SH-SY5Y (cell line): ENCODE results near the gene TSPY8.
"Not testable (repeated sequence)": the region's sequence is repeated elsewhere in the genome, so short reads cannot be mapped to it uniquely, and the experiment has no call there.

Experiments
- GATA2 ChIP-seq: IDR thresholded peaks from 2 replicates; pipeline ENCODE4 v1.6.1; 2011; ENCODE audit warnings: mild to moderate bottlenecking, low read depth, low read length
- GATA3 ChIP-seq: IDR thresholded peaks from 2 replicates; pipeline ENCODE4 v1.6.1; 2011; ENCODE audit warnings: low read depth, mild to moderate bottlenecking, low read length, moderate library complexity

DNA sequence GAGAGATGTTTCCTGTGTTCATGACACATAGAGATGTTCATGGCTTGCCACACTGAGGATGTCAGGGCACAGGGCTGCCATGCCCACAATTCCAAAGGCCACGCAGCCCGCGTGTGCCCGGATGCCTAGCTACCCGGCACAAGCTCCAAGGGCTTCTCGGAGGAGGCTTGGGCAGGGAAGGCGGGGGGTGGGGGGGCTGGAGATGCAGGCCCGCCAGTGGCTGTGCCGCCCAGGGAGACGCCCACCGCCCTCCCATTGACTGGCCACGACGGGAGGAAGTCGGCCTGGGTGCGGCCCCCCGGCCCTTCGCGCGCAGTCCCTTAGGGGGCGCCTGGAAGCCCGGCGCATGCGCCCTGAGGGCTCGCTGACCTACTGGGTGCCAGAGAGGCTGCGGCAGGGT is at the start of gene TSPY8:
- not testable (repeated sequence) for TF ChIP-seq GATA3, GATA2
